ENCODE results near the gene PLA2G4B. TPM values are rescaled to one million over a fixed set of nuclear protein-coding genes. Genes with fewer than 3 reads are reported as not detected.

The PLA2G4B gene
- total RNA-seq, 2 experiments from 2014 or later = 4.2 to 4.8 TPM

GRCh38 chr15:41866263-41866703 is 27.6 kb downstream of the PLA2G4B start:
- Mint-ChIP-seq H3K36me3 (ENCODE audit: low read depth) (no peaks in the 10 kb centered on the region), H3K27ac (no peak overlapping the region), H3K4me1 (ENCODE audit: low read depth) (peaks cover 9% of the 10 kb centered on the region), H3K4me3 (no peak overlapping the region), H3K9me3 (no peaks in the 10 kb centered on the region), H3K27me3 (no peaks in the 10 kb centered on the region)
- ChIA-PET CTCF (no interaction called here), POLR2A (interaction anchor here (1.3 kb wide), 1 partner anchor 15 kb away, joined by 5 read pairs; no protein-coding TSS in a partner anchor)
- intact Hi-C loops (cut with micrococcal nuclease) = no loop called here
- DNase-seq (no peak), ATAC-seq (no peak)
- no peak for TF ChIP-seq CTCF (IDR thresholded peaks at IDR 0.05)

- H3K27me3 Mint-ChIP-seq = no peaks in the 10 kb centered on the region
- no peaks in the 10 kb centered on the region for H3K9me3 Mint-ChIP-seq
- ChIA-PET CTCF (no interaction called here), POLR2A (interaction anchor here (1.3 kb wide), 1 partner anchor 15 kb away, joined by 5 read pairs; no protein-coding TSS in a partner anchor)
- H3K4me3 Mint-ChIP-seq = no peak overlapping the region
- H3K36me3 Mint-ChIP-seq (ENCODE audit: low read depth) = no peaks in the 10 kb centered on the region
- DNase-seq (no peak), ATAC-seq (no peak)
- intact Hi-C loops (cut with micrococcal nuclease) = no loop called here
- H3K4me1 Mint-ChIP-seq (ENCODE audit: low read depth) = peaks cover 9% of the 10 kb centered on the region
- no peak overlapping the region for H3K27ac Mint-ChIP-seq
- no peak for TF ChIP-seq CTCF (IDR thresholded peaks at IDR 0.05)
Measured at GRCh38 chr15:41866872-41867579, 28.4 kb downstream of the PLA2G4B start.

- no peak overlapping the region for H3K27ac Mint-ChIP-seq
- H3K4me3 Mint-ChIP-seq = no peak overlapping the region
- TF ChIP-seq CTCF (IDR thresholded peaks at IDR 0.05) = no peak
- no peaks in the 10 kb centered on the region for H3K9me3 Mint-ChIP-seq
- no peaks in the 10 kb centered on the region for H3K27me3 Mint-ChIP-seq
- peaks cover 9% of the 10 kb centered on the region for H3K4me1 Mint-ChIP-seq (ENCODE audit: low read depth)
- intact Hi-C loops (cut with micrococcal nuclease) = no loop called here
- POLR2A ChIA-PET = interaction anchor here (1.4 kb wide), 1 partner anchor 41 kb away, joined by 3 read pairs; no protein-coding TSS in a partner anchor
- CTCF ChIA-PET = no interaction called here
- H3K36me3 Mint-ChIP-seq (ENCODE audit: low read depth) = no peaks in the 10 kb centered on the region
- ATAC-seq (no peak), DNase-seq (no peak)
Measured at GRCh38 chr15:41868321-41868720, 29.7 kb downstream of the PLA2G4B start.

- H3K4me1 Mint-ChIP-seq (ENCODE audit: low read depth) = peaks cover 9% of the 10 kb centered on the region
- POLR2A ChIA-PET = interaction anchor here (0.5 to 1.6 kb wide), 3 partner anchors 18 to 56 kb away, joined by 3 read pairs; no protein-coding TSS in a partner anchor
- no peaks in the 10 kb centered on the region for H3K9me3 Mint-ChIP-seq
- no peaks in the 10 kb centered on the region for H3K27me3 Mint-ChIP-seq
- no peak for DNase-seq
- peak overlapping the region; percentile 73 for H3K27ac Mint-ChIP-seq
- intact Hi-C loops (cut with micrococcal nuclease) = no loop called here
- H3K36me3 Mint-ChIP-seq (ENCODE audit: low read depth) = no peaks in the 10 kb centered on the region
- TF ChIP-seq CTCF (IDR thresholded peaks at IDR 0.05) = no peak
- ATAC-seq = no peak
- CTCF ChIA-PET = interaction anchor here (0.9 to 1.2 kb wide), 3 partner anchors 35 to 58 kb away, joined by 3 to 5 read pairs (median 3); no protein-coding TSS in a partner anchor
- H3K4me3 Mint-ChIP-seq = no peak overlapping the region
Measured at GRCh38 chr15:41869770-41870688, 31.4 kb downstream of the PLA2G4B start.

Data from activated CD8-positive, alpha-beta T cell treated with anti-CD3 and anti-CD28 coated beads for 36 hours (primary cell).